ENCODE results near the gene OTULINL.

Gene OTULINL

GRCh38 chr5:14584848-14585247 is 3.3 kb downstream of the OTULINL start:
- H3K9me3 ChIP-seq (ENCODE audit: control insufficient read depth, insufficient read depth, low read depth, low read length) = no peaks in the 10 kb centered on the region
- no peak overlapping the region for H3K4me3 ChIP-seq (ENCODE audit: low read depth, low read length)
- no peak overlapping the region for H3K27ac ChIP-seq (ENCODE audit: extremely low read depth, low read depth, low read length)
- ChIA-PET POLR2A (no interaction called here), CTCF (interaction anchor here (1.0 to 1.1 kb wide), 2 partner anchors 64 to 430 kb away, joined by 3 to 6 read pairs; no protein-coding TSS in a partner anchor)
- H3K36me3 ChIP-seq (ENCODE audit: control insufficient read depth in 2 of 2, insufficient read depth in 1 of 2, low read length in 2 of 2) = peaks cover 0 to 8% of the 10 kb centered on the region in 2 experiments; a peak in 1 of 3 replicates
- TF ChIP-seq ZNF121 (tag by site-specific recombination; IDR thresholded peaks at IDR 0.05) = no peak
- no peak for TF ChIP-seq PRDM10 (tag by site-specific recombination; IDR thresholded peaks at IDR 0.05)
- TF ChIP-seq ZNF26 (tag by site-specific recombination; IDR thresholded peaks at IDR 0.05) = no peak
- no peak for TF ChIP-seq ELK4 (IDR thresholded peaks at IDR 0.05; ENCODE audit: borderline replicate concordance, low read depth, low read length)
- no peak for TF ChIP-seq ZNF341 (tag by site-specific recombination; IDR thresholded peaks at IDR 0.05; ENCODE audit: low read depth)
- TF ChIP-seq, protein P1, sequence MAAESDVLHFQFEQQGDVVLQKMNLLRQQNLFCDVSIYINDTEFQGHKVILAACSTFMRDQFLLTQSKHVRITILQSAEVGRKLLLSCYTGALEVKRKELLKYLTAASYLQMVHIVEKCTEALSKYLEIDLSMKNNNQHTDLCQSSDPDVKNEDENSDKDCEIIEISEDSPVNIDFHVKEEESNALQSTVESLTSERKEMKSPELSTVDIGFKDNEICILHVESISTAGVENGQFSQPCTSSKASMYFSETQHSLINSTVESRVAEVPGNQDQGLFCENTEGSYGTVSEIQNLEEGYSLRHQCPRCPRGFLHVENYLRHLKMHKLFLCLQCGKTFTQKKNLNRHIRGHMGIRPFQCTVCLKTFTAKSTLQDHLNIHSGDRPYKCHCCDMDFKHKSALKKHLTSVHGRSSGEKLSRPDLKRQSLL (tag by site-specific recombination; IDR thresholded peaks at IDR 0.05) = no peak
- TF ChIP-seq KLF1 (tag by site-specific recombination; IDR thresholded peaks at IDR 0.05) = no peak
- no peak for TF ChIP-seq ZNF140 (tag by site-specific recombination; IDR thresholded peaks at IDR 0.05)
- no peak for TF ChIP-seq ZNF248 (tag by site-specific recombination; IDR thresholded peaks at IDR 0.05)
- peaks cover 12% of the 10 kb centered on the region for H3K4me1 ChIP-seq (ENCODE audit: control insufficient read depth, insufficient read depth, low read length)

GRCh38 chr5:14587150-14587549 is 5.6 kb downstream of the OTULINL start:
- POLR2A ChIA-PET = no interaction called here
- CTCF ChIA-PET = interaction anchor here (0.6 to 1.2 kb wide), 2 partner anchors 8 to 630 kb away, joined by 3 to 6 read pairs; no protein-coding TSS in a partner anchor
- Histone ChIP-seq H3K4me3 (ENCODE audit: low read depth, low read length) (no peak overlapping the region), H3K27ac (ENCODE audit: extremely low read depth, low read depth, low read length) (no peak overlapping the region), H3K36me3 (ENCODE audit: control insufficient read depth in 2 of 2, insufficient read depth in 1 of 2, low read length in 2 of 2) (peaks cover 0 to 8% of the 10 kb centered on the region in 2 experiments; a peak in 1 of 3 replicates), H3K4me1 (ENCODE audit: control insufficient read depth, insufficient read depth, low read length) (no peaks in the 10 kb centered on the region), H3K9me3 (ENCODE audit: control insufficient read depth, insufficient read depth, low read depth, low read length) (no peaks in the 10 kb centered on the region)
- TF ChIP-seq ZNF184 (tag by site-specific recombination; IDR thresholded peaks at IDR 0.05) (no peak), ZNF623 (tag by site-specific recombination; IDR thresholded peaks at IDR 0.05) (no peak), ZNF16 (tag by site-specific recombination; IDR thresholded peaks at IDR 0.05; ENCODE audit: low read depth) (no peak), ZBTB44 (tag by site-specific recombination; IDR thresholded peaks at IDR 0.05) (no peak), ZNF292 (tag by site-specific recombination; IDR thresholded peaks at IDR 0.05; ENCODE audit: borderline replicate concordance, low read depth) (no peak), ZNF37A (tag by site-specific recombination; IDR thresholded peaks at IDR 0.05) (no peak), ZNF354C (tag by site-specific recombination; IDR thresholded peaks at IDR 0.05; ENCODE audit: borderline replicate concordance, low read depth) (no peak), KLF1 (tag by site-specific recombination; IDR thresholded peaks at IDR 0.05) (no peak), ZNF146 (tag by site-specific recombination; IDR thresholded peaks at IDR 0.05) (no peak), EGR2 (tag by site-specific recombination; IDR thresholded peaks at IDR 0.05; ENCODE audit: low read depth) (no peak), ZNF274 (IDR thresholded peaks at IDR 0.05; ENCODE audit: low read length) (no peak), ZNF274 (tag by site-specific recombination; IDR thresholded peaks at IDR 0.05; ENCODE audit: borderline replicate concordance) (no peak)
- TF ChIP-seq, protein P2, sequence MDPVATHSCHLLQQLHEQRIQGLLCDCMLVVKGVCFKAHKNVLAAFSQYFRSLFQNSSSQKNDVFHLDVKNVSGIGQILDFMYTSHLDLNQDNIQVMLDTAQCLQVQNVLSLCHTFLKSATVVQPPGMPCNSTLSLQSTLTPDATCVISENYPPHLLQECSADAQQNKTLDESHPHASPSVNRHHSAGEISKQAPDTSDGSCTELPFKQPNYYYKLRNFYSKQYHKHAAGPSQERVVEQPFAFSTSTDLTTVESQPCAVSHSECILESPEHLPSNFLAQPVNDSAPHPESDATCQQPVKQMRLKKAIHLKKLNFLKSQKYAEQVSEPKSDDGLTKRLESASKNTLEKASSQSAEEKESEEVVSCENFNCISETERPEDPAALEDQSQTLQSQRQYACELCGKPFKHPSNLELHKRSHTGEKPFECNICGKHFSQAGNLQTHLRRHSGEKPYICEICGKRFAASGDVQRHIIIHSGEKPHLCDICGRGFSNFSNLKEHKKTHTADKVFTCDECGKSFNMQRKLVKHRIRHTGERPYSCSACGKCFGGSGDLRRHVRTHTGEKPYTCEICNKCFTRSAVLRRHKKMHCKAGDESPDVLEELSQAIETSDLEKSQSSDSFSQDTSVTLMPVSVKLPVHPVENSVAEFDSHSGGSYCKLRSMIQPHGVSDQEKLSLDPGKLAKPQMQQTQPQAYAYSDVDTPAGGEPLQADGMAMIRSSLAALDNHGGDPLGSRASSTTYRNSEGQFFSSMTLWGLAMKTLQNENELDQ (tag by site-specific recombination; IDR thresholded peaks at IDR 0.05; ENCODE audit: low read depth) = no peak
- TF ChIP-seq, protein P3, sequence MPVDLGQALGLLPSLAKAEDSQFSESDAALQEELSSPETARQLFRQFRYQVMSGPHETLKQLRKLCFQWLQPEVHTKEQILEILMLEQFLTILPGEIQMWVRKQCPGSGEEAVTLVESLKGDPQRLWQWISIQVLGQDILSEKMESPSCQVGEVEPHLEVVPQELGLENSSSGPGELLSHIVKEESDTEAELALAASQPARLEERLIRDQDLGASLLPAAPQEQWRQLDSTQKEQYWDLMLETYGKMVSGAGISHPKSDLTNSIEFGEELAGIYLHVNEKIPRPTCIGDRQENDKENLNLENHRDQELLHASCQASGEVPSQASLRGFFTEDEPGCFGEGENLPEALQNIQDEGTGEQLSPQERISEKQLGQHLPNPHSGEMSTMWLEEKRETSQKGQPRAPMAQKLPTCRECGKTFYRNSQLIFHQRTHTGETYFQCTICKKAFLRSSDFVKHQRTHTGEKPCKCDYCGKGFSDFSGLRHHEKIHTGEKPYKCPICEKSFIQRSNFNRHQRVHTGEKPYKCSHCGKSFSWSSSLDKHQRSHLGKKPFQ (tag by site-specific recombination; IDR thresholded peaks at IDR 0.05) = no peak
